ENCODE results near the gene SSNA1.

SSNA1 gene

DNA sequence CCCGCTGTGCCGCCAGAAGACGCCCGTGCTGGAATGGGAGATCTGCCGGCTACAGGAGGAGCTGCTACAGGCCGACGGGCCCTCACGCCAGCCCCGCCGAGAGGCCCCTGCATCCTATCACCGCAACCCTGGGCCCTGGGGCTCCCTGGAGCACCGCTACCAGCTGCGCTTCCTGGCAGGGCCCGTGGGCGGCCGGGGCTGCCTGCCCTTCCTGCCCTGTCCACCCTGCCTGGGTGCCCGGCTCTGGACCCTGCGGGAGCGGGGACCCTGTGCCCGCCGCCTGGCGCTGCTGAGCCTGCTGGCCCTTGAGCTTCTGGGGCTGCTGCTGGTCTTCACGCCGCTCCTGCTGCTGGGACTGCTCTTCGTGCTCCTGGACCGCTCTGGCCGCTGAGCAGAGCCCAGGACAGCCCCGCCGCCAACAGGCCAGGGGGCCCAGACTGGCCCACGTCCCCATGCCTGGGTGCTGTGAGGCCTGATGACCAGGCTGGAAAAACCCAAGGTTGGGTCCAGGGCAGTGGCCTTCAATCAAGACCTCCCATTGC lies 29.8 kb downstream of the SSNA1 start:
- TF ChIP-seq, protein P1, sequence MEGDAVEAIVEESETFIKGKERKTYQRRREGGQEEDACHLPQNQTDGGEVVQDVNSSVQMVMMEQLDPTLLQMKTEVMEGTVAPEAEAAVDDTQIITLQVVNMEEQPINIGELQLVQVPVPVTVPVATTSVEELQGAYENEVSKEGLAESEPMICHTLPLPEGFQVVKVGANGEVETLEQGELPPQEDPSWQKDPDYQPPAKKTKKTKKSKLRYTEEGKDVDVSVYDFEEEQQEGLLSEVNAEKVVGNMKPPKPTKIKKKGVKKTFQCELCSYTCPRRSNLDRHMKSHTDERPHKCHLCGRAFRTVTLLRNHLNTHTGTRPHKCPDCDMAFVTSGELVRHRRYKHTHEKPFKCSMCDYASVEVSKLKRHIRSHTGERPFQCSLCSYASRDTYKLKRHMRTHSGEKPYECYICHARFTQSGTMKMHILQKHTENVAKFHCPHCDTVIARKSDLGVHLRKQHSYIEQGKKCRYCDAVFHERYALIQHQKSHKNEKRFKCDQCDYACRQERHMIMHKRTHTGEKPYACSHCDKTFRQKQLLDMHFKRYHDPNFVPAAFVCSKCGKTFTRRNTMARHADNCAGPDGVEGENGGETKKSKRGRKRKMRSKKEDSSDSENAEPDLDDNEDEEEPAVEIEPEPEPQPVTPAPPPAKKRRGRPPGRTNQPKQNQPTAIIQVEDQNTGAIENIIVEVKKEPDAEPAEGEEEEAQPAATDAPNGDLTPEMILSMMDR (IDR thresholded peaks at IDR 0.05), result no peak; the same call in 1 of the 2 replicates
- H3K27ac ChIP-seq, result peak overlapping the region; percentile 97

DNA sequence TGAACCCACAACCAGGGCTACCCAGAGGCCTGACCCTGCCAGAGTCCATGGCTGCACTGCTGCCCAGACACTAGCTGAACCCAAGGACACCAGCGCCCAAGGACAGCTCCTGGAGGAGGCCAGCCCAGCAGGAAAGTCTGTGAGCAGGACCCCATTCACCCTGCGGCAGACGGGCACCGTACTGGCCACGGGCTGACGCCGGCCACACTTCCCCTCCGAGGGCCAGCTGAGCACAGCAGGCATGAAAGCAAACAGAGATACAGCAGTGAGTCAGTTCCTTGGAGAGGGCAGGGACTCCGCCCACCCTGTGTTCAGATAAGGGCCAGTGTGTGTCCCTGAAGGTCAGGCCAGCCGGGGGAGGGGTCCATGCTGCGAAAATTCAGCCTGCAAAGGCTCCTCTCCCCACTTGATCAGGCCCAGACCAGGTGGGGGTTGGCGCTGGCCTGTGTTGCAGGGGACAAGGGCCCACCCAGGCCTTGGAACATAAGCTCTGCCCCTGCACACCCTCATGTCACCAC lies 30.3 kb downstream of the SSNA1 start:
- H3K27ac ChIP-seq, result peak overlapping the region; percentile 97
- TF ChIP-seq ZFX (IDR thresholded peaks at IDR 0.05; ENCODE audit: borderline replicate concordance), result no peak
- TF ChIP-seq, protein P1 (IDR thresholded peaks at IDR 0.05), result no peak

DNA sequence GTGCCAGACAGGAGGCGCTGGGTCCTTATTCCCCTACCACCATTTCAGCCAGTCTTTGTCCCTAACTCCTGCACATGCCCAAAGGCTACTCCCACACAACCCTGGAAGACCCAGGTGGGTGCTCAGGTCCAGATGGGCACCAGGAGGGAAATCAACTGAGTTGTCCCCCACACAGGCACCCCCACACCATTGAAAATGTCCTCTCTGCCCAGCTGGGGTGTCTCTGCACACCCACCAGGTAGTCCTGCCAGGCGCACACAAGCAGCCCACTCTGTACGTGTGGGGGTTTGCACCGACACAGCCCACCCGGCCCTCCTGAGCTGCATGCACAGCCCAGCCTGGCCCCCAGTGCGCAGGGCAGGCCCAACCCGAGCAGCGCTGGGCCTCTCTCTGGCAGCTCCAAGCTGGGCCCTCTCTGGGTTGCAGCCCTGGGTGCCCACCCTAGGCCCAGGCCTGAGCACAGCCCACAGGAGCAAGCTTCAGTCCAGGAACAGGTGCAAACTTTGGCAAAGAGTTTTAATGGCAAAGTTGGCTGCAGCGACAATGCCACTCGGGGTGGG lies 31.4 kb downstream of the SSNA1 start:
- TF ChIP-seq, protein P1 (IDR thresholded peaks at IDR 0.05), result no peak
- TF ChIP-seq ZFX (IDR thresholded peaks at IDR 0.05; ENCODE audit: borderline replicate concordance), result no peak
- peak overlapping the region; percentile 97 for H3K27ac ChIP-seq

DNA sequence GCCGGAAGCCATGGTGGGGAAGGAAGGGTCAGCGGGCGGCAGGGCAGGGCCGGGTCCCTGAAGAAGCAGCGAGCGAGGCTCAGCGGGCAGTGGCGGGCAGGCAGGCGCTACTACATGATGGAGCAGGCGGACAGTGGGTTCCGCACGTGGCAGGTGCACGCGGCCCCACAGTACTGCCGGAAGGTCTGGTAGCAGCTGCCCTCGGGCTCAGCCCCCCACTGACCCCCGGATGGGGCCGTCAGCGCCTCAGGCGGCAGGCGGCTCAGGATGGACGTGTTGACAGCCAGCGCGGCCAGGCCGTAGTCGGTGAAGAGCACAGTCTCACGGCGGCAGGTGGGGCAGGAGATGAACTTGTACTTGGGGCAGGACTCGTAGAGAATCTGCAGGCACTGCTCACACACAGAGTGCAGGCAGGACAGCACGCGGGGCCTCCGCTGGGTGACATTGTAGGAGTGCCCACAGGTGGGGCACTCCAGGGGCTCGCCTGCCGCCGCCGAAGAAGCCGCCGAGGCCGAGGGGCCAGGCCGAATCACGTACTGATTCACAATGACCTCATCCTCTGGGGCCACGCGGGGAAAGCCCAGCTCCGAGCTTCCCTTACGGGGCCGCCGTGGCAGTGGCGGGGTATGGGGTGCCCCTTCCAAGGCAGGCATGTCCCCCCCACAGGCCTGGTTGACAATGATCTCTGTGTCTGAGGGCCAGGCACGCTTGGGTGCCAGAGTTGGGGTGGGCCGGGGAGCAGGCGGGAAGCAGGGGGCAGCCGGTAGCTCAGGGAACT lies 32.0 kb downstream of the SSNA1 start:
- peak overlapping the region; percentile 97 for H3K27ac ChIP-seq

DNA sequence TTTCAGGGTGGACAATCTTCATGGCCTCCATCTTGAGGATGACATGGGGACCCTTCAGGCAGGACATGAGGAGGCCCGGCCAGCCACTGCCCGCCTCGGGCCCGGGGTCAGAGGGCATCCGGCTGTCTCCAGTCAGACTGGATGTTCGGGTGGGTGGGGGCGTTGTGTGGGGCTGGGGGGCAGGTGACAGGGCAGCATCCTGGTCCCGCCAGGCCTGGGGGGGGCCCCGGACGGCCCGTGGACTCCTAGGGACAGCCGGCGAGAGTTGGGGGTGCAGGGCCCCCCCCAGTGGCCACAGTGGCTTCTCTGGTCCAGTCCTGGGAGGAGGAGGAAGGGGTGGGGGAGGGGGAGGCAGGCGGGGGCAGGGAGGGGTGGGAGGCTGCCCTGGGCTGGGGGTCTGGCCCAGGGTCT lies 32.6 kb downstream of the SSNA1 start:
- peak overlapping the region; percentile 97 for H3K27ac ChIP-seq
- TF ChIP-seq ZFX (IDR thresholded peaks at IDR 0.05; ENCODE audit: borderline replicate concordance), result no peak
- TF ChIP-seq, protein P1 (IDR thresholded peaks at IDR 0.05), result no peak

More for the DNA sequence above, 32.0 kb downstream of the SSNA1 start:
- TF ChIP-seq, protein P1 (IDR thresholded peaks at IDR 0.05), result no peak
- TF ChIP-seq ZFX (IDR thresholded peaks at IDR 0.05; ENCODE audit: borderline replicate concordance), result no peak

DNA sequence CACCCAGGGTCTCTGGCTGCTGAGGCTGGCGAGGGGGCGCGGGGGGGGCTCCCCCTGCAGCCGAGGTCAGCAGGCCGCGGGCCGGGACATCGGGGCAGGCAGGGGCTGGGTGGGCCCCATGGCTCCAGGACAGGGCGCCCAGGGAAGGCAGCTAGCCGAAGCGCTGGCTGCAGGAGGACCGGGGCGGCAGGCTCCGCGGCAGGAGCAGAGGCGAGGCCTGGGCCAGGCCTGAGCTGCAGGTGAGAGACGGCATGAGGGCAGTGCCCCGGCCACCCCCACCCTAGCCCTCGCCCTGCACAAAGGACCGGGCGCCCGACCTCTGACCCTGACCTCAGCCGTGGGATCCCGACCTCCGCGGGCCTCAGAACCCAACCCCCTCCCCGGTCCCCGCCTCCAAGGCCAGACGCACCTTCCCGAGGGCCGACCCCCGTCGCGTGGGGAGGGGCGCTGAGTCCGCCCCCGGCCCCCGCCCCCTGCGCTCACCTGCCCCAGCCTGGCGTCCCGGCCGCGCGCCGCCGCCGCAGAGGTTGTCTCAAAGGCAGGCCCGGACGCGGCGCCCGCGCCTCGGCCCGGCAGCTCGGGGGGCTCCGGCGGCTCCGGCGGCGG lies 33.1 kb downstream of the SSNA1 start:
- H3K27ac ChIP-seq, result peak overlapping the region; percentile 97
- no peak for TF ChIP-seq ZFX (IDR thresholded peaks at IDR 0.05; ENCODE audit: borderline replicate concordance)
- TF ChIP-seq, protein P1 (IDR thresholded peaks at IDR 0.05), result no peak
